HG03066 (cell line): ENCODE data around the gene SH3RF3.

Experiments used
- ATAC-seq: cut with Tn5 transposase; IDR thresholded peaks from one replicate; pipeline ENCODE4 v1.9.1; 2021; ENCODE audit warnings: low read depth; ENCODE audit not compliant: unreplicated experiment

Gene SH3RF3

GRCh38 chr2:109136542-109136941, 7.5 kb downstream of the SH3RF3 start:
- ATAC-seq: no peak

DNA sequence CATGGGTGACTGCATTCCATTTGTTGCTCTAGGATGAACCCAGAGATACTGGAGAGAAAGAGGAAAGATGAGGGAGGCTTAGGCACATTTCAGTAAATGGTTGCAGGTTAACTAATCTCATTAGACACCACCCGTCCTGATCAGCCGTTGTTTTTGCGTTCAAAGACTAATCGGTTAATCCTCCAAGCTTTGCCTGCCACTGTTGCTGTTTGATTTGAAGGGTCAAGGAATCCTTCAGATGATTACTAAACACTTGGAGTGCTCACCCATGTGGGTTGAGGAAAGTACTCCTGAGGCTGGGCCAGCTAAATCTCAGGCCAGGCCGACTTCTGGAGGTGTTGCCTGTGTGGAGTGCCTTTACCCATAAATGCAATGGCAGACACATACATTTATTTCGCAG, 8.6 kb downstream of the SH3RF3 start:
- no peak for ATAC-seq

GRCh38 chr2:109138449-109138848, 9.4 kb downstream of the SH3RF3 start:
- no peak for ATAC-seq

DNA sequence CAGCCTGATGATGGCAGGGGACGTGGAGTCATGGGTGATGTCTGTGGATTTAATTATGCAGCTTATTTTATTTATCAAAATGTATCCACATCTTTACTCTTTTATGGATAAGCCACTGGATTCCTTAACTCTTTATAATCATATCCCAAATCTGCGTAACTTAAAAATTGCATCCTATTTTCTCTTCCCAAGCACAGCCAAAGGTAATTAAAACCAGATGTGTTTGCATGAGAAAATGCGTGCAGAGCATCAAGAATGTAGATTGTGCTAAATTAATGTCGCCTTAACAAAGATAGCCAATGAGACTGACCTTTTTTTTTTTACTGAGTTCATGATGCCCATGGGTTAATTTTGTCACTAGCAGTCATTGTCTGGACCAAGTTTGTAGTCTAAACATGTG, 10.0 kb downstream of the SH3RF3 start:
- no peak for ATAC-seq

DNA sequence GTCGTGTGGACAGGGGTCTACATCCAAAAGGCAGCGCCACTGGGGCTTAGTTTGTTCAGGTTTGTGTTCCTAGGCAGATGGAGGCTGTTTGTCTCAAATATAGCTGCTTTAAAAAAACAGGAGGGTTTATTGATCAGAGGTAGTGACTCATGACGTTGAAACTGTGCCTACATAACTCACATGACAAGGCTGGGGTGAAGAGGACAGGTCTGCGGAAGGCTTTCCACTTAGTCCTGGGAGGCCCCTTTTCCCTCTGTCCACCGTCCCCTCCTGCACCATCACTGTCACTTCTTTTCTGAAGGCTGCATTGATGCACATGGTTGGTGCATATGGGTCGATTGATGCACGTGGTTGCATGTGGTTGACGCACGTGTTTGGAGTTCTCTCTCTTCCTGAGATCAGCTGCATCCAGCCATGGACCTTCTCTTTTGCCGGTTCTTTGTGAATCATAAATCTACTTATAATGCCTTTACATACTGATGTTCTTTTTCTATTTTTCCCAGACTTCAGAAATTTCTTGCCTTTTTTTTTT, 10.9 kb downstream of the SH3RF3 start:
- ATAC-seq: no peak

DNA sequence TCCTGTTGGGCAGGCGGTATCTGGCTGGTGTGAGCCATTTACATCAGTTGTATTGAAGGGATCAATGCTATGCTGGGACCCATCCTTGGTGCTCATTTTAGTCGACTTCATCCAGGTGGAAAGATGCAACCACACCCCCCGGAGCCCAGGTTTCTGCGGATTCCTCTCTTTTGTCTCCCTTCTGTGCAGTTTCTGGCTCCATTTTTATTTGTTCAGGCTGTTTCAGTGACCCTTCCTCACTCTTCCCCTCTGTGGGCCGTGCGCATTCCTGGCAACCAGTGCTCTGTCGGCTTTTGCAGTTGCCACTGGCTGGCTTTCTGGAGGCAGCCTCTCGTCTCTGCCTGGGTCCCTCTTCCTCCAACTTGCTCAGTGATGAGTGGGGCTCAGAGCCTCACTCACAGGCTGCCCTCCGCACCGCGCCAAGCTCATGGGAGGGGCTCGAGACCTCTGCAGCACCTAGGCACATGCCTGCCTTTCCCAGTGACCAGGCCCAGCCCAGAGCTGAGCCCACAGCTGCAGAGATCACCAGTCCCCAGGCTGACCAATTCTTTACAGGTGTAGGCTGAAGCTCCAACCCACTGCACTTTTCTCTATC, 12.1 kb downstream of the SH3RF3 start:
- no peak for ATAC-seq

- no peak for ATAC-seq
These were observed 12.8 kb downstream of the SH3RF3 start for GRCh38 chr2:109141727-109142283.

GRCh38 chr2:109142416-109143210, 13.6 kb downstream of the SH3RF3 start:
- no peak for ATAC-seq

DNA sequence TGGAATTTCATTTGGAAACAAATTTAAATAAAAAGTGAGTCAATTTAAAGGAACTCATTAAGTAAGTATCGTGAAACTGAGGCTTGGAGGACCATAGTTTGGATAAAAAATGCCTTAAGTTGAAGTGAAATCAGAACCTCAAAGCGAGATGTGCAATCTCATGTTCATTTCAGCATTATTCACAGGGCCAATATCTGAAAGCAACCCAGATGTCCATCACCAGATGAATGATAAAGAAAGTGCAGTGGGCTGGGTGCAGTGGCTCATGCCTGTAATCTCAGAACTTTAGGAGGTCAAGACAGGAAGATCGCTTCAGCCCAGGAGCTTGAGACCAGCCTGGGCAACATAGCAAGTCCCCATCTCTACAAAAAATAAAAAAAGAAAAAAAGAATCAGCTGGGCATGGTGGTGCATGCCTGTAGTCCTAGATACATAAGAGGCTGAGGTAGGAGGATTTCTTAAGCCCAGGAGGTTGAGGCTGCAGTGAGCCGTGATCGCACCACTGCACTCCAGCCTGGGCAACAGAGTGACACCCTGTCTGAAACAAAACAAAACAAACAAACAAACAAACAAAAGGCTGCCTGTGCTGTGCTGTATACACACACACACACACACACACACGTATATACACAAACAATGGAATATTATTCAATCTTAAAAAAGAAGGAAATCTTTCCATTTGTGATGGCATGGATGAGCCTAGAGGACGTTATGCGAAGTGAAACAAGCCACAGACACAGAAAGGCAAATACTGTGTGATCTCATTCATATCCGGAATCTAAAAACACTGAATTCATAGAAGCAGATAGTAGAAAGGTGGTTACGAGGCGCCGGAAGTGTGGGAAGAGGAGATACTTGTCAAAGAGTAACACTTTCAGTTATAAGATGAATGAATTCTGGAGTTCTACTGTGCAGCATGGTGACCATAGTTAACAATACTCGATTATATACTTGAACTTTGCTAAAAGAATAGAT, 14.5 kb downstream of the SH3RF3 start:
- ATAC-seq: peak; percentile 77

DNA sequence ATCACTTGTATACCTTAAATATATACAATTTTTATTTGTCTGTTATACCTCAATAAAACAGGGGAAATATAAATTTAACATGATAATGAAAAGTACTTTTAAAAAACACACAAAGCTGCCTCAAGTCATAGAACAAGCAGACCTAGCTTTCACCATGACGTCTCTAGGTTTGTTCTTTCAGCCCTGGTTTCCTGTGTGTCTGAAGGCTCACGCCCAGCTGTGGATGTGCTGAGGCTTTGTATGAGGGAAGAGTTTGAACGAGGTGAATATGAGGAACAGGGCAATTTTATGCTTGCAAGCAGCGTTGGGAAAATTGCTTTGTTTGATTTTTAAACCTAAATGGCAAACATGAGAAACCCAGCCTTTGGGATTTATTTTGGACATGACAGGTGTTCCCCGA, 15.3 kb downstream of the SH3RF3 start:
- ATAC-seq: no peak

DNA sequence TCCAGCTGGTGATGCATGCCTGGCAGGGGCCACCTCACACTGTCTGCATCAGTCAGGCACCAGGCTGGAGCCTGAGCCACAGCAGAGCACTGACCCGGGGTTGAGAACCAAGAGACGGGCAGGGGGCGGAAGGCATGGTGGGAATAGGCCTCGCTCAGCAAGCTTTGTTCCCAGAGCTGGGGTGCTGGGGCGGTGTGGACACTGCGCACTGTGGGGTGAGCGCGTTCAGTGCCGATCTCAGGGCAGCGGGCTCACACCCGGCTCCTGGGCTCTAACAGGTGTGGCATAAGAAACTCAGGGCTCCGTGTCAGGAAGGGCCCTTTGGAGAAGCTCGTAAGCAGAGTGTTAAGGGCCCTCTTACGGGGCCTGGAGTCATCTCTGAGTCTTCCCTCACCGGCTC, 15.7 kb downstream of the SH3RF3 start:
- ATAC-seq: no peak

- ATAC-seq: no peak
These were observed 16.3 kb downstream of the SH3RF3 start for GRCh38 chr2:109145286-109145685.

DNA sequence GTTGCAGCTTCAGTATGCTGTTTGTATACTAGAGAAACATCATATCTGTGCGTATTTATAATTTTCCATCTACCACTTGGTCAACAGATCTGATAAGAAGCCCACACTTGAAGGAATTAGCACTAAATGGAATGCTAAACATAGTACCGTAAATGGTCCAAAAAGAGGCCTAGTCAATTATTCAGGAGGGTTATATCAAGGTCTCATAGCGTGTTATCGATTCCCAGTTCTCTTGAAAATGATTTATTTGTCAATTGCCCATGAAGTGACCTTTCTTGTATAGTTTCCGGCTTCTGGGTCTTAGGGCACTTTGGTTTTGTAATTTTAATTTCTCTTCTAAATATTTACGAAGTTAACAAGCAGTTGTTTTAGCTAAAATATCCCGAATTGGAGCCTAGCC, 18.4 kb downstream of the SH3RF3 start:
- no peak for ATAC-seq

DNA sequence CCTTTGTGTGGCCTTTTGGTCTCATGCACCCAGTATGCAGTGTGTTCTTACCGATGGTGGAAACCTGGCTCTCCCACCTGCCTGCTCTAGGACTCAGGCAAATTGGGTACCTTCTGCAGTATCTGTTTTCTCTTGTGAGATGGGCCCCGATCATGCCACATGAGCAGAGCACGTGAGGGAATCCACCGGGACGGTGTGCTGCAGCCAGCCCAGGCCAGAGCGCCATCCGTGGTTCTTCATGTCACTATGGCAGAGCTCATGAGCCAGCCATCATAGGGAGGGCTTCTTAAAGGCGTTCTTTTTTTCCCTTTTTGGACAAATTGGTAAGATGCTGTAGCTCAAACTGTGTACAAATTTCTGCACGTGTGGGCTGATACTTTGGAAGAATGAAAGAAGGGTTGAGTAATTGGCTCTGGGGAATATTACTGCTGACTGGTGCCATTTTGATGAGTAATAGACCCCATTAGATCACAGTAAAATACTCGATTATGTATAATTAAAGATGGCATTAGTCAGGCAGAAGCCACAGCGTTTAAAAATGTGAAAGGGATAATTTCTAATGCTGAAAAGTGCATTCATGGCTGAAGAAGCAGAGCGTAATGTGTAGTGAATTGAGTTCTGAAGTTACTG, 19.2 kb downstream of the SH3RF3 start:
- ATAC-seq: no peak

DNA sequence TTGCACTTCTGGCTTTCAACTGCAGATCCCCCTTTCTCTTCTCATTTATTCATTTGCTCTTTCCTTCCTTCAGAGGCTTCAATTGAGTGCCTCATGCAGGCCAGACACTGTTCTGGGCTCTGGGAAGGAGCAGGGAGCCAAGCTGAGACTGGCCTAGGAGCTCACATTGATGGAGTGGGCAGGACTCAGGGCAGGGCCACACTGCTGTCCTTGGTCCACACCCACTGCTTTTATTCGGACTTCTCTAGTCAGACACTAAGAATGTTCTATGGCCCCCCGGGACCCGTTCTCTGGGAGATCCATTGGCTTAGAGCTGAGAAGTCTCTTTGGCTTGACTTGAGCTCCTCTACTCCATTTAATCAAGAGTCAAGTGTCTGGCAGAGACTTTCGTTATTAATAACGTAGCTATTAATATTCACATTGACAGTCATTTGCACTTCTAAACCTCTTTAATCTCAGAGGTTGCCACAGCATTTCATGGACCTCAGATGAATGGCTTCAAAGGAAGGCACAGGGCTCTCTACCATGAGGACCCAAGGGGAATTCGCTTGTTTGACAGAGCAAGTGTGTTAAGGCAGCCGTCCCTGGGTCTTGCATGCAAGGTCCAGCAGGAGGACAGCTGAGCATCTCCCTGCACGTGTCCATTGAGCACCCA, 20.1 kb downstream of the SH3RF3 start:
- ATAC-seq: no peak

DNA sequence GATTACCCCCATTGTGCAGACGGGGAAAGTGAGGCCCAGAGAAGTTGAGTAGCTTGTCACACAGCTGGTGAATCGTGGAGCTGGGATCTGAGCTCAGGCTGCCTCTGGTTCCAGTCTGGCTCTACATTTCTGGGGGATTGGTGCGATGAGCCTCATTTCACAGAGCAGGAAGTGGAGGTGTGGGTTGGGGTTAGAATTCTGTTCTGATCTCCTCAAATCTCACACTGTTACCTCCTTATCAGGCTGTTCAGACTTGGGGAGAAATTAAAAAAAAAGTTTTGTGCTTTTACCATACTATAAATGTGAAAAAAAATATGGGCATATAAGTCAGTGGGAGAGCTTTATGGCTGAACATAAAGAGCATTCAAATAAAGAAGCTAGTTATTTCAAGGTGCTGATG, 21.6 kb downstream of the SH3RF3 start:
- no peak for ATAC-seq

DNA sequence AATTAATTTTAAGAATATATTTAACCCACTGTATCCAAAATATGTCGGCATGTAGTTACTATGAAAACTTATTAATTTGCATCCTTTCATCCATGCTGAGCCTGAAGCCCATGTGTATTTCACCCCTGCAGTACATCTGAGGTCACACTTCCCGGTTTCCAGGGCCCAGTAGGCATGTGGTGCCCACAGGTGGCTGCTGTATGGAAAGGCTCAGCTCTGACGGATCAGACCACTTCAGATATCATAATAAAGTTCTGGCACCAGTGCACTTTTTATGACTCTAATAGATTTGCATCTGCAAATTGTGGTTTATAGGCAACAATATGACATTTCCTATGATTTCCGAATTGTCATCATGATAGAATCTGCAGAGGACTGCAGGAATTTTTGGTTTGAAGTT, 22.5 kb downstream of the SH3RF3 start:
- no peak for ATAC-seq

- no peak for ATAC-seq
These were observed 24.2 kb downstream of the SH3RF3 start for GRCh38 chr2:109153005-109153784.

- no peak for ATAC-seq
These were observed 24.8 kb downstream of the SH3RF3 start for GRCh38 chr2:109153807-109154206.
